Measurements from ENCODE around the gene ACTR1A.

DNA sequence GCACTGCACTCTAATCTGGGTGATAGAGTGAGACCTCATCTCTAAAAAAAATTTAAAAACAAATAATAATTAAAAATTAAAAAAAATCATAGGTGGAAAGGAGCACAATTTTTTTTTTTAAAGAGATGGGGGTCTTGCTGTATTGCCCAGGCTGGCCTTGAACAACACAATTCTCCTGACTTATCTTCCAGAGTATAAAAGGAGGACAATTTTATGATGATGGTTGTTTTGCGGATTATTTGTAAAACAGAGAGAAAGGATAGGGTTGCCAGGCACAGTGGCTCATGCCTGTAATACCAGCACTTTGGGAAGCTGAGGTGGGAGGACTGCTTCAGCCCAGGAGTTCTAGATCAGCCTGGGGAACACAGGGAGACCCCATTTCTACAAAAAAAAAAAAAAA, 5.0 kb downstream of the ACTR1A start:
- TF ChIP-seq FOXM1 (IDR thresholded peaks at IDR 0.05; ENCODE audit: borderline replicate concordance) = no peak
- TF ChIP-seq FOXA1 (IDR thresholded peaks at IDR 0.05) = no peak
- no peak for TF ChIP-seq ZNF384 (IDR thresholded peaks at IDR 0.05)
- no peak for TF ChIP-seq SP1 (IDR thresholded peaks at IDR 0.05)
- no peak for TF ChIP-seq ARNT (IDR thresholded peaks at IDR 0.05)
- no peak for TF ChIP-seq HDGF (IDR thresholded peaks at IDR 0.05; ENCODE audit: borderline replicate concordance)
- no peak for TF ChIP-seq FOXK2 (IDR thresholded peaks at IDR 0.05)
- TF ChIP-seq SUZ12 (IDR thresholded peaks at IDR 0.05) = no peak

Data from HEK293T (cell line).